ENCODE data around the gene NFATC1.

Gene NFATC1

GRCh38 chr18:79445696-79446561 is 50.2 kb downstream of the NFATC1 start:
- no peak for DNase-seq

GRCh38 chr18:79446931-79447330 is 51.2 kb downstream of the NFATC1 start:
- no peak for DNase-seq

- DNase-seq = no peak
These were observed 52.1 kb downstream of the NFATC1 start for GRCh38 chr18:79447703-79448367.

GRCh38 chr18:79448621-79449020 is 52.9 kb downstream of the NFATC1 start:
- DNase-seq = no peak

- no peak for DNase-seq
These were observed 54.0 kb downstream of the NFATC1 start for GRCh38 chr18:79449551-79450288.

GRCh38 chr18:79450289-79451080 is 54.8 kb downstream of the NFATC1 start:
- DNase-seq = no peak

- no peak for DNase-seq
These were observed 55.8 kb downstream of the NFATC1 start for GRCh38 chr18:79451237-79452125.

- no peak for DNase-seq
These were observed 56.7 kb downstream of the NFATC1 start for GRCh38 chr18:79452190-79452990.

GRCh38 chr18:79452991-79453645 is 57.4 kb downstream of the NFATC1 start:
- DNase-seq = no peak

GRCh38 chr18:79453816-79454735 is 58.3 kb downstream of the NFATC1 start:
- DNase-seq = no peak

GRCh38 chr18:79455261-79455660 is 59.5 kb downstream of the NFATC1 start:
- no peak for DNase-seq

- no peak for DNase-seq
These were observed 60.6 kb downstream of the NFATC1 start for GRCh38 chr18:79456105-79456980.

GRCh38 chr18:79457239-79457638 is 61.5 kb downstream of the NFATC1 start:
- DNase-seq = no peak

- no peak for DNase-seq
These were observed 61.9 kb downstream of the NFATC1 start for GRCh38 chr18:79457652-79458051.

- DNase-seq = no peak
These were observed 62.6 kb downstream of the NFATC1 start for GRCh38 chr18:79458131-79458838.

GRCh38 chr18:79458917-79459803 is 63.4 kb downstream of the NFATC1 start:
- DNase-seq = no peak
